ENCODE measurements around the gene C1QL3.

DNA sequence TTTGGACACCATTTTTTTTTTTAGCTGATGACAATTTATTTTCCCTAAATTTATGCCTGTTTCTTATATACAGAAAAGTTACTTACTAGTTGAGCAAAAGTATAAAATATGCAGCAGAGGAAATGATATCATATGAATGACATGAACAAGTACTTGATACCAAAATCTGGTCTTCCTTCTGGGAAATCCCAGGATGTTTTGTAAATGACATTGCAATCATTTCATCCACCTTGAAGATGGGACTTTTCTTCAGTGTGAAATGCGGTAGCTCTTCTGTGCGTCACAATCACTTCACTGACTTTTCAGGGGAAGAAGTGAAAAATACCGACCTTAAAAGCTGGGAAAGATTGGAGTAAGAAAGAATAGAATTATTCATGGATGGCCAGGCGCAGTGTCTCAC is 23.8 kb downstream of the C1QL3 start:
- TF ChIP-seq, protein P1, sequence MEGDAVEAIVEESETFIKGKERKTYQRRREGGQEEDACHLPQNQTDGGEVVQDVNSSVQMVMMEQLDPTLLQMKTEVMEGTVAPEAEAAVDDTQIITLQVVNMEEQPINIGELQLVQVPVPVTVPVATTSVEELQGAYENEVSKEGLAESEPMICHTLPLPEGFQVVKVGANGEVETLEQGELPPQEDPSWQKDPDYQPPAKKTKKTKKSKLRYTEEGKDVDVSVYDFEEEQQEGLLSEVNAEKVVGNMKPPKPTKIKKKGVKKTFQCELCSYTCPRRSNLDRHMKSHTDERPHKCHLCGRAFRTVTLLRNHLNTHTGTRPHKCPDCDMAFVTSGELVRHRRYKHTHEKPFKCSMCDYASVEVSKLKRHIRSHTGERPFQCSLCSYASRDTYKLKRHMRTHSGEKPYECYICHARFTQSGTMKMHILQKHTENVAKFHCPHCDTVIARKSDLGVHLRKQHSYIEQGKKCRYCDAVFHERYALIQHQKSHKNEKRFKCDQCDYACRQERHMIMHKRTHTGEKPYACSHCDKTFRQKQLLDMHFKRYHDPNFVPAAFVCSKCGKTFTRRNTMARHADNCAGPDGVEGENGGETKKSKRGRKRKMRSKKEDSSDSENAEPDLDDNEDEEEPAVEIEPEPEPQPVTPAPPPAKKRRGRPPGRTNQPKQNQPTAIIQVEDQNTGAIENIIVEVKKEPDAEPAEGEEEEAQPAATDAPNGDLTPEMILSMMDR (IDR thresholded peaks at IDR 0.05): no peak
- no peak for TF ChIP-seq EZH2 (IDR thresholded peaks at IDR 0.05)
- no peak for TF ChIP-seq EZH2phosphoT487 (IDR thresholded peaks at IDR 0.05)
